Testis (tissue), 3 donors: ENCODE data around the gene PMF1. TPM values are rescaled to one million over a fixed set of nuclear protein-coding genes. Genes with fewer than 3 reads are reported as not detected.

Source experiments
- DNase-seq: peaks from one replicate; pipeline ENCODE4 v3.0.0-alpha.2; 2019
- H3K27ac ChIP-seq, 2 donors: fragments of 200-600 bp; sonication (generic); one replicate each; pipeline ENCODE4 v1.5.1; 2019
- H3K27me3 ChIP-seq: fragments of 200-600 bp; sonication (generic); one replicate; pipeline ENCODE4 v1.5.1; 2019
- H3K36me3 ChIP-seq: fragments of 200-600 bp; sonication (generic); one replicate; pipeline ENCODE4 v1.5.1; 2017; ENCODE audit warnings: low read depth; ENCODE audit errors: missing control alignments
- H3K4me1 ChIP-seq: fragments of 200-600 bp; sonication (generic); one replicate; pipeline ENCODE4 v1.5.1; 2019
- H3K4me3 ChIP-seq, 2 donors: fragments of 200-600 bp; sonication (generic); one replicate each; pipeline ENCODE4 v1.5.1; 2017 to 2019
- H3K9me3 ChIP-seq: fragments of 200-600 bp; sonication (generic); one replicate; pipeline ENCODE4 v1.5.1; 2017
- CTCF ChIP-seq, 3 experiments: fragments of 450-650 bp in 2 of 3; fragments of 200-600 bp in 1 of 3; sonication (generic) in 1 of 3; IDR thresholded peaks; one replicate each; pipeline ENCODE4 v1.5.1; 2016 to 2019; ENCODE audit warnings: antibody characterized with exemption in 3 of 3, mild to moderate bottlenecking in 2 of 3, moderate library complexity in 1 of 3
- POLR2A ChIP-seq: fragments of 450-650 bp; IDR thresholded peaks from one replicate; pipeline ENCODE4 v1.6.1; 2017; ENCODE audit warnings: antibody characterized with exemption, mild to moderate bottlenecking, moderate library complexity
- WGBS, 2 donors: methylation state at CpG; one replicate each; pipeline ENCODE4 v1.1.5; 2018; 5-methylcytosine and 5-hydroxymethylcytosine counted together
- intact Hi-C: fragments of 100-400 bp; cut with DNase I; formaldehyde crosslinking; loops from one replicate; pipeline ENCODE4 v1.15.1; 2023; ENCODE audit warnings: low total_unique reads
- polyA plus RNA-seq: library from polyadenylated mRNA; stranded (reverse); fragments of 350-450 nt; fragmentation: Illumina TruSeq; extraction: RNeasy Lipid Tissue Mini Kit (QIAGEN cat#74804); gene quantifications from one replicate; pipeline ENCODE4 v1.2.3, GENCODE V29; 2014; ENCODE audit warnings: low read depth, low replicate concordance; ENCODE audit not compliant: insufficient read depth
- total RNA-seq, 2 donors: library from RNA; depleted of rRNA; stranded (reverse); fragments of >200 nt; gene quantifications; one replicate each; pipeline ENCODE4 v1.2.3, GENCODE V29; 2016

Gene PMF1
- total and polyA plus RNA-seq, 3 donors from 2014 or later, result 32.3 to 47.0 (median 38.1) TPM

DNA sequence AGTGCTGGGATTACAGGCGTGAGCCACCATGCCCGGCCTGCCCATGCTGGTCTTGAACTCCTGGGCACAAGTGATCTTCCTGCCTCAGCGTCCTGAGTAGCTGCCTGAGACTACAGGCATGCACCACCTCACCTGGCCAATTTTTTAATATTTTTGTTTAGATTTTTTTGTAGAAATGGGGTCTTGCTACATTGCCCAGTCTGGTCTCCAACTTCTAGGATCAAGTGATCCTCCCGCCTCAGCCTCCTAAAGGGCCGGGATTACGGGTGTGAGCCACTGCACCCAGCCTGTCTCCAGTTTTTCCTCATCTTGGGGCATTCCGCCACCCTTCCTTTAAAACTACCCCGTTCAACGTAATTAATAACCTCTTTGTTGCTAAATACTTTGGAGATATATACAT, 7.4 kb downstream of the PMF1 start:
- WGBS, 2 donors, result 92 to 96% methylated on average over 9 of the region's 9 CpGs
- intact Hi-C loops, result loop anchor here (5.0 kb wide), 1 partner anchor 128 kb away; no protein-coding TSS in a partner anchor
- Histone ChIP-seq H3K36me3 (no peaks in the 10 kb centered on the region), H3K9me3 (no peaks in the 10 kb centered on the region), H3K27ac (no peak overlapping the region), H3K27me3 (no peaks in the 10 kb centered on the region), H3K4me3 (no peak overlapping the region), H3K4me1 (no peaks in the 10 kb centered on the region)
- no peak for DNase-seq
- no peak for TF ChIP-seq CTCF (IDR thresholded peaks at IDR 0.05)
- TF ChIP-seq POLR2A, result no peak

- Histone ChIP-seq H3K4me1 (no peaks in the 10 kb centered on the region), H3K36me3 (no peaks in the 10 kb centered on the region), H3K9me3 (no peaks in the 10 kb centered on the region), H3K27ac (no peak overlapping the region), H3K27me3 (no peaks in the 10 kb centered on the region), H3K4me3 (no peak overlapping the region)
- TF ChIP-seq POLR2A, result no peak
- no peak for TF ChIP-seq CTCF (IDR thresholded peaks at IDR 0.05)
- WGBS, 2 donors, result 93 to 94% methylated on average over 13 of the region's 13 CpGs
- DNase-seq, result no peak
- intact Hi-C loops, result loop anchor here (5.0 kb wide), 1 partner anchor 130 kb away; no protein-coding TSS in a partner anchor
These were observed 9.3 kb downstream of the PMF1 start for GRCh38 chr1:156221986-156222692.

GRCh38 chr1:156225677-156226014, 12.8 kb downstream of the PMF1 start:
- WGBS, 2 donors, result 19 to 28% methylated on average over 2 of the region's 2 CpGs
- no peak for DNase-seq
- Histone ChIP-seq H3K9me3 (no peaks in the 10 kb centered on the region), H3K27ac (no peak overlapping the region), H3K36me3 (no peaks in the 10 kb centered on the region), H3K27me3 (no peaks in the 10 kb centered on the region), H3K4me1 (no peaks in the 10 kb centered on the region), H3K4me3 (no peak overlapping the region)
- TF ChIP-seq POLR2A (no peak), CTCF (IDR thresholded peaks at IDR 0.05) (no peak)
- intact Hi-C loops, result loop anchor here (2.0 kb wide), 1 partner anchor 81 kb away; no protein-coding TSS in a partner anchor

DNA sequence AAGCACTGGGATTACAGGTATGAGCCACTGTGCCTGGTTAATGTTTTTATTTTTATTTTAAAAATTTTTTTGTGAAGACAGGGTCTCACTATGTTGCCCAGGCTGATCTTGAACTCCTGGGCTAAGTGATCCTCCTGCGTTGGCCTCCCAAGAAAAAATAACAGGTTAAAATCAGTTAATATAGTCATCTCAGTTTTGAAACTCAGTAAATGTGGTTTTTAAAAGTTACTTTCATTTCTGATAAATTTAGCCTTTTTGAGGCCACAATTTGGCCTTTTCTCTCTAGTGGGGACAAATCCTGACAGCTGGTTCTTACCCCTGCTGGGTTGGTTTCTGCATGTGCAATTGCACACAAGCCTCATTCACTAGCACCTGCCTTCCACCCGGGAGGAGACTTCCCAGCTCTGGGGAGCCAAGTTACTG, 13.3 kb downstream of the PMF1 start:
- no peak for TF ChIP-seq CTCF (IDR thresholded peaks at IDR 0.05)
- TF ChIP-seq POLR2A, result no peak
- Histone ChIP-seq H3K9me3 (no peaks in the 10 kb centered on the region), H3K4me3 (no peak overlapping the region), H3K36me3 (no peaks in the 10 kb centered on the region), H3K27me3 (no peaks in the 10 kb centered on the region), H3K4me1 (no peaks in the 10 kb centered on the region), H3K27ac (no peak overlapping the region)
- DNase-seq, result no peak
- WGBS, 2 donors, result 81 to 83% methylated on average over 2 of the region's 2 CpGs
- intact Hi-C loops, result no loop called here

DNA sequence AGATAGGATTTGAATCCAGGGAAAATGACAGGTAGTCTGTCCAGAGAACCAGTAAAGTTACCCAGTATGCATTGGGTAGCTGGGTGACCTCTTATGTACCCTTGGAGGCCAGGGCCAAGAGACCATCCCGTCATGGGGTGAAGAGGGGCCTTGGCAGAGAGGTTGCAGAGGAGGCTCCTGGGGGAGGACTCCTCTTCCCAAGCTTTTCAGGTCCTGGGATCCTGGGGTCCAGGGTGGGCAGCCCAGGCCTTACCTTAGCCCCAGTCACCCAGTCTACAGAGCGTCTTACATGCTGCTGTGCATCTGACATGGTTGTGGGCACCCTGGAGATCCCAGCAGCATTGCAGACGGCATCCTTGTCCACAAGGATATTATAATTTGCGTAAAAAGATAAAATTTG, 14.0 kb downstream of the PMF1 start:
- H3K9me3 ChIP-seq, result no peaks in the 10 kb centered on the region
- H3K4me3 ChIP-seq, result no peak overlapping the region
- no peaks in the 10 kb centered on the region for H3K4me1 ChIP-seq
- no peak overlapping the region for H3K27ac ChIP-seq
- no peaks in the 10 kb centered on the region for H3K36me3 ChIP-seq
- H3K27me3 ChIP-seq, result no peaks in the 10 kb centered on the region
- no peak for TF ChIP-seq CTCF (IDR thresholded peaks at IDR 0.05)
- no peak for TF ChIP-seq POLR2A
- intact Hi-C loops, result no loop called here
- WGBS, 2 donors, result 83 to 86% methylated on average over 4 of the region's 4 CpGs
- no peak for DNase-seq
